Glutamatergic neuron (in vitro differentiated cells): ENCODE data around the gene CHST11. TPM values are rescaled to one million over a fixed set of nuclear protein-coding genes. Genes with fewer than 3 reads are reported as not detected.
A peak's percentile ranks its signal among the peaks of the same experiment; 100 is the strongest.

Experiments used
- DNase-seq: peaks from one replicate; pipeline ENCODE4 v3.0.0; 2022
- H3K27ac Mint-ChIP-seq: one replicate; pipeline ENCODE4 v1.8.0; 2020; ENCODE audit warnings: mild to moderate bottlenecking, mixed read lengths, inconsistent platforms; ENCODE audit not compliant: unreplicated experiment
- H3K27me3 Mint-ChIP-seq: one replicate; pipeline ENCODE4 v1.8.0; 2020; ENCODE audit warnings: mild to moderate bottlenecking, moderate library complexity, mixed read lengths, inconsistent platforms; ENCODE audit not compliant: unreplicated experiment
- H3K36me3 Mint-ChIP-seq: one replicate; pipeline ENCODE4 v1.8.0; 2020; ENCODE audit warnings: mild to moderate bottlenecking, mixed read lengths, inconsistent platforms; ENCODE audit not compliant: unreplicated experiment
- H3K4me1 Mint-ChIP-seq: one replicate; pipeline ENCODE4 v1.8.0; 2020; ENCODE audit warnings: mild to moderate bottlenecking, low read depth, mixed read lengths, inconsistent platforms; ENCODE audit not compliant: unreplicated experiment
- H3K4me3 Mint-ChIP-seq: one replicate; pipeline ENCODE4 v1.8.0; 2020; ENCODE audit warnings: mild to moderate bottlenecking, mixed read lengths, inconsistent platforms; ENCODE audit not compliant: unreplicated experiment
- H3K9me3 Mint-ChIP-seq: one replicate; pipeline ENCODE4 v1.8.0; 2020; ENCODE audit warnings: mild to moderate bottlenecking, moderate library complexity, mixed read lengths, inconsistent platforms; ENCODE audit not compliant: unreplicated experiment
- CTCF ChIP-seq: fragments of 200-600 bp; sonication (generic); IDR thresholded peaks from one replicate; pipeline ENCODE4 v1.5.0; 2021; ENCODE audit not compliant: partially characterized antibody, unreplicated experiment
- total RNA-seq: library from RNA; stranded (reverse); fragmentation: NEBNext Ultra II Directional; extraction: Animal tissue kit (Norgen Biotek cat#: 25700); gene quantifications from one replicate; pipeline ENCODE4 v1.2.1, GENCODE V29; 2021; ENCODE audit not compliant: unreplicated experiment

The CHST11 gene
- total RNA-seq, 1 donor from 2014 or later: 11.5 TPM

- Mint-ChIP-seq H3K4me1 (peaks cover 2% of the 10 kb centered on the region), H3K9me3 (no peaks in the 10 kb centered on the region)
- no peak for TF ChIP-seq CTCF
Measured at GRCh38 chr12:104785886-104786285, 329.1 kb downstream of the CHST11 start.

GRCh38 chr12:104786352-104786751 lies 329.6 kb downstream of the CHST11 start:
- no peak for DNase-seq
- Mint-ChIP-seq H3K4me1 (peaks cover 2% of the 10 kb centered on the region), H3K36me3 (no peaks in the 10 kb centered on the region), H3K4me3 (no peak overlapping the region), H3K27me3 (no peaks in the 10 kb centered on the region), H3K9me3 (no peaks in the 10 kb centered on the region), H3K27ac (no peak overlapping the region)
- no peak for TF ChIP-seq CTCF

More at GRCh38 chr12:104785886-104786285, 329.1 kb downstream of the CHST11 start:
- DNase-seq: no peak
- no peaks in the 10 kb centered on the region for H3K36me3 Mint-ChIP-seq
- H3K27ac Mint-ChIP-seq: no peak overlapping the region
- H3K27me3 Mint-ChIP-seq: no peaks in the 10 kb centered on the region
- no peak overlapping the region for H3K4me3 Mint-ChIP-seq

DNA sequence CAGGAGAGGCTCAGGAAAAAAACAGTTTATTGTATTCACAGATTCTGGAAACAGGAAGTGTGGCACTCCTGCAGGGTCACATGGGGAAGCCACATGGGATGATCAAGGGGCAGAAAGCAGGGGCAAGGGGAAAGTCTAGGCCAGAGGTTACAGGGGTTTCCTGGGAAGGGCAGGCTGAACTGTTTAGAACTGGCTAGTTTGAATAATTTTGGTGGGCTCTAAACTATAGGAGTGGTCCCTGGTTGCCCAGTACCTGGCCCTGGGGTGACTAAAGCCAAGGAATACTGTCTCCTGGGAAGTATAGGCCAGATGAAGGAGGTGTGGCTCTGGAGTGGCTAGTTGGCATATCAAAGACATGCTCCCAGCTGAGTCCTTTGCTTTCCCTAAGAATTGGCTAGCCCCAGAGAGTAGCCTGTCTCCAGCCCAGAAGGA lies 332.1 kb downstream of the CHST11 start:
- H3K27ac Mint-ChIP-seq: no peak overlapping the region
- H3K4me3 Mint-ChIP-seq: no peak overlapping the region
- peaks cover 2% of the 10 kb centered on the region for H3K4me1 Mint-ChIP-seq
- H3K27me3 Mint-ChIP-seq: no peaks in the 10 kb centered on the region
- TF ChIP-seq CTCF: no peak
- no peaks in the 10 kb centered on the region for H3K36me3 Mint-ChIP-seq
- peaks cover 1% of the 10 kb centered on the region for H3K9me3 Mint-ChIP-seq
- no peak for DNase-seq

- peaks cover 1% of the 10 kb centered on the region for H3K9me3 Mint-ChIP-seq
- H3K36me3 Mint-ChIP-seq: no peaks in the 10 kb centered on the region
- TF ChIP-seq CTCF: peak; percentile 75
- H3K4me3 Mint-ChIP-seq: no peak overlapping the region
- H3K4me1 Mint-ChIP-seq: peaks cover 2% of the 10 kb centered on the region
- H3K27ac Mint-ChIP-seq: no peak overlapping the region
- DNase-seq: peak; percentile 78
- no peaks in the 10 kb centered on the region for H3K27me3 Mint-ChIP-seq
Measured at GRCh38 chr12:104790296-104791125, 333.8 kb downstream of the CHST11 start.

DNA sequence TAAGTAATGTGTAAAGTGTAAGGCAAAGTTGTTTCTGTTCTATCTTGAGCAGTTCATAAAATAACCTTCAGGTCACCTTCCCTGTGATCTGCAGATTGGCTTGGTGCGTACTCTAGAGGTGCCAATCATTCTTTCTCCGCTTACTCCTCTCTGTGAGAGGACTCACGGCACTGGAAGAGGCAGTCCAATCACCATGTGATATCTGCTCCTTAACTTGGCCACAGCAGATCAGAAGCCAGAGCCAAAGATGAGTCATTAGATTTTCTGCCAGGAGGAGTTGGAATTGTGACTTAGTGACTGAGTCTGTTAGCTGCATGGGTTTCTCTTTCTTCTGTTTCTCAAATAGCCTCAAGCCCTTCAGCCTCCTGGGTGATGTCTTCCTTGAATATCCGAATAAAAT lies 335.8 kb downstream of the CHST11 start:
- H3K4me3 Mint-ChIP-seq: no peak overlapping the region
- no peaks in the 10 kb centered on the region for H3K27me3 Mint-ChIP-seq
- DNase-seq: no peak
- no peak overlapping the region for H3K27ac Mint-ChIP-seq
- TF ChIP-seq CTCF: no peak
- peaks cover 1% of the 10 kb centered on the region for H3K9me3 Mint-ChIP-seq
- H3K36me3 Mint-ChIP-seq: no peaks in the 10 kb centered on the region
- H3K4me1 Mint-ChIP-seq: peaks cover 2% of the 10 kb centered on the region
